GM19395 (cell line): ENCODE data around the gene CWC22.
A peak's percentile ranks its signal among the peaks of the same experiment; 100 is the strongest.
"Not testable (repeated sequence)": the region's sequence is repeated elsewhere in the genome, so short reads cannot be mapped to it uniquely, and the experiment has no call there.

Source experiments
- ATAC-seq: cut with Tn5 transposase; IDR thresholded peaks from one replicate; pipeline ENCODE4 v1.9.1; 2021; ENCODE audit warnings: mild to moderate bottlenecking, moderate library complexity; ENCODE audit not compliant: unreplicated experiment

The CWC22 gene

DNA sequence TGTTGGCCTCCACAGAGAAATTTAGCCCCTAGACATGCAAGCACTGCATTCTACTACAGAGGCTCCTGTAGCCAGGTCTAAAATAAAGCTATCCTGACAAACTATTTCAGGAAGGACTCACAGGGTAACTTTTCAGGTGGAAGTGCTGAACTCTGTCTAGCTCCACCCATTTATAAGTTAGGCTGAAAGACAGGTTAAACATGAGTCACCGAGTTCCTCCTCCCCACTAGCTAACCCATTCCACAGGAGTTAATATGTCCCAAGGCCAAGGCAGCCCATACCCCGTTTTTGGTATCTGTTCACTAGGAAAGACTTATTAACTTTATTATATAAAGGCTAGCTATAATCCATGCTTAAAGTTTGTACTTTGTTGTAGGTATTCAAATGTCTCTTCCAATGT is 3.5 kb downstream of the CWC22 start:
- no peak for ATAC-seq

DNA sequence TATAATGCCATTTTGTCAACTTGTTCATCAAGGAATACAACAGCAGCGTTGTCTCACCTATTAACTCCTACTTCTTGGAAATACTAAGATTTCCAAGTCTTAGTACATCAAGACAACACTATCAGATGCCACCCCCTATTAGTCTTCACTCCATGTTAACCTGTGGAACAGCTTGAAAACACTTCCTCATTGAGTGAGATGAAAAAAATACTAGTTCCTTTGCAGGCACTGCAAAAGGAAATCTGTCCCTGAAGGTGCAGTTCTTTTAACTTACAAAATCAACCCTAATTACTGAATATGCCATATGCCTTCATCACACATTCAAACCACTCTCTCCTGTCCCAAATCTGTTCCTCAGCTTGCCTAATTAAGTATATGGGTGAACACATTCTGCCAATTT is 4.0 kb downstream of the CWC22 start:
- ATAC-seq: no peak

DNA sequence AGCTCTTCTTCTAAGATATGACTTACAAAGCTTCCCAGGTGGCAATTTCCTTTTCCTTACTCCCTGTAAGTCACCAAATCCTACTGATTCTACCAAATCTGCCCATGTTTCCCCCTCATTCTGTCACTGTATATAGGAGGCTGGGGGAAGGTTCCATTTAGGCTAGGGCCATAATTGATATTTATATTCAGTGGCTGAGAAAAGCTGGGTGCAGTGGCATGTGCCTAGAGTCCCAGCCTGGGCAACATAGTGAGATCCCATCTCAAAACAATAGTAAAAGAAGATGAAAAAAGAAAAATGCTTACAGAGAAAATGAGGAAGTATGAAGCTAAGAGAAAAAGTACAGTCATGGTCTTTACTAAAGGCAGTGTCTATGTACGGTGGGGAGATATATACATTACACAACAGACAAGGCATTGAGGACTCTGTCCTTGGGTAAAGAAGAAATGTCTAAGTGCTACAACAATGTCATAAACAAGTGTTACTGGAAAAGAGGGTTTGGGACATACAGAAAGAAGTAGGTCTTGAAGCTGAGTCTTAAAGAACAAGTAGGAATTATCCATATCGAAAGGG is 4.8 kb downstream of the CWC22 start:
- ATAC-seq: no peak

DNA sequence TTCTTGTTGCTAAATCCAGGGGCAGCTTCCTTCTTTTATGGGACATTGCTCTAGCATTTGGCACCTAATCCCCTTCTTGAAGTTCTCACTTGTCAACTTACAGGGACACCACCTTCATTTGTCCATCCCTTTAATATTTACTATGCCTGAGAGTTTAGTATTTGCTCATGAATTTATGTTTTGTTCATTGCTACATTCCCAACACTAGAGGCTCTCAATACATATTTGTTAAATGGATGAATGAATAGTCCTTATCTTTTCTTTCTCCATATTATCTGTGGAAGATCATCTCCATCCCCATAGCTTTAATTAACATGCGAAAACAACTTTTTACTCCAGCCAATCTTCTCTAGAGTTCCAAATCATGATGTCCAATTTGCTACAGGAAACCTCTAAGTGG is 5.4 kb downstream of the CWC22 start:
- no peak for ATAC-seq

DNA sequence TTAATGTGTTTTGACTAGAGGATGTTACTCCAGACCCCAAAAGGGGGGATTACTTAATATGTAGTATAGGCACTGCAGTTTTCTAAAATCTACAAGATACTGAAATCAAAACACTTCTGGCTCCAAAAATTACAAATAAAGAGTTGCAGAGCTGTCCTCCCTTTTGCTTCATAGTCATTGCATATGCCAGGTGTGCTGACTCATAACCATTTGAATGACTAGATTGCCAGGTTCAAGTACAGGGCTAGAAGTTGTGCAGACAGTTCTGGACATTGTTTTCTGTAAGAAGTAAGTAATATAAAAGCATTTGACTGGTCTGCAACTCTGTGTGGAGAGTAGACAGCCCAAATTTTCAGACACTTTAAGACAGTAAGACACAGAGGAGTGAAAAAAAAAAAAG is 6.7 kb downstream of the CWC22 start:
- no peak for ATAC-seq

DNA sequence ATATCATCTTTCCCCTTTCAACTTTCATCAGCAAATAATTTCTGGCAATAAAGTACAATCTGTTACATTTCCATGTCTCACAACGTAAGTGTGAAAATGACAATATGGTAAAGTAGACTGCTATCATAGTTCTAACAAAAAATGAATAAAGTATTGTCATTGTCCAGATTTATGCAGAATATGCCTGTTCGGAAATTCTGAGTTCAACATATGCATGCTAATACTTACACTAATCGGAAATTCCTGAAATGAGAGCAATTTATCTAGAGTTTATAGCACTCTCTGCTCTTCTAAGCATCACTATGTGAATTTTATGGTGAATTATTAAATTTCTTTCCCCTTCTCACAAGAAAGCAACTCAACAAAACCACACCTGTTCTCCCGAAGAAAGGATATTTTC is 8.1 kb downstream of the CWC22 start:
- no peak for ATAC-seq

DNA sequence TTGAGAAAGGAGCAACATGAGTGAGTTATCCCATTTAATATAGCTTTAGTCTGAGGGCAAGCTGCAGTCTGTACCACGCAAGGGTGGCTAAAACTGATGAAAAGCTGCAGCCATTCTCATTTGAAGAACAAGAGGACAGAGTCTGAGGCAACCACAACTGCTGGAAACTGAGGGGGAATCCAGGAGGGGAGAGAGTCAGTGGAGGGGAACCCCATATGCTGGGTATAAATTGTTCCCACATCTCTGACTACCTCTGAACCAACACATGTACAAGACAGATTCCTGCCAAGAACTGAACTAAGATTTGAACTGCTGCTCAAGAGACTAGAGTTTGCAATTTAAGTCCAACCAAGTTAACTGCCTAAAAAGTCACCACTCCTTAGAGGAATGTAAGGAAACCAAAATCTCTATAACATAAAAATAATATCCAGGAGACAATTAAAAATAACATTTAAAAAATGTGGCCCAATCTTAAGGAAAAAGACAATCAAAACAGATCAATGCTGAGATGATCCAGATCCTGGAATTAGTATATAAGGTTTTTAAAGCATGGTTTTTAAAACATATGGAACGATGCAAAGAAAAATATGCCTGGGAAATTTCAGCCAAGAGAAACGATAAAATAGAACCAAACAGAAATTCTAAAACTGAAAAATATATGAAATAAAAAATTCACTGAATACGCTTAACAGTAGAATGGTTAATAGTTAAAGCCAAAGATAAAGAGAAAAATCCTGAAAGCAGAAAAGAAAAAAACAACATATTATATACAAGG is 11.2 kb downstream of the CWC22 start:
- peak; percentile 51 for ATAC-seq

DNA sequence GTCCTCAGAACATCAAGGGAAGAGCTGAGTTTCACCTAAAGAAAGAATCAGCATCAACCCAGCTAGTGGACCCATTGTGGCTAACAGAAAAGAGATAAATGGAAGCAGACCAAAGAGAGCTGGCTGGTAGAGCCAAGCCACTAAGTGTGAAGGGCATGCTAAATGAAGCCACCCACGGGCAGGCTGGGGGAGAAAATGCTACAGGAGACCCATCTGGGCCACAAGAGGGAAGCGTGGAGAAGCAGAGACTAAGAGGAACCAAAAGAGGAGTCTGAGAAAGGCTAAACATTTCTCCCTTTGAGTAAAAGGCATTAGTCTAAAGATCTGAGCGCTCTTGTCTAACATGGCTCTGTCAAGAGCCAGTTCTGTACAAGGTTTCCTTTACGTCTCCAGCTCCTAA is 15.8 kb downstream of the CWC22 start:
- ATAC-seq: peak; percentile 58

DNA sequence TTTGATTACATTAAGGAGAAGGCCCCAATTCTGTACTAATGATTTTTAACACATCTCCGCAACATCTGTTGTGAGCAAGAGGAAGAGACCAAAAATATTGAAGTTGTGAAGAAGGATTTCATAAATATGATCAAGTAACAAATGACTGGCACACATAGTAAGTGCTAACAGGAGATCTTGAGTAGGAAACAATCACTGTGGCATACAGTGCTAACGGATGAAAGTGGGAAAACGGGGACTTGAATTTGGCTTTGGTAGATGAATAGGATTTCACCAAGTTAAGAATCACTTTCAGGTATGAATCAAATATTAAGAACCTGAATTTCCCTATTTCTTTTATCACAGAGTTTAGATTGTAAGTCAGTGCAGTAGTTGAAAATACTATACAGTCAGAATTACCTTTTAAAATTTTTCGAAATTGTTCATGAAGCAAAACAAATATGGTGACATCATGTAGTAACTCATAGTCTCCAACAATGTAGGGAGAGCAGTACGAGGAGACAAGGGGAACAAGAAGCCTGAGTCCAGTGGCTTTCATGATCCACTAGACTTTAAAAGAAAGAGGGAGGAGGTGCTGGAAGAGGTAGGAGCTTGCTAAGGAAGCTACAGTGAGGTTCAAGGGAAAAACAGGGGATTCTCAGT is 16.3 kb downstream of the CWC22 start:
- ATAC-seq: peak; percentile 5

DNA sequence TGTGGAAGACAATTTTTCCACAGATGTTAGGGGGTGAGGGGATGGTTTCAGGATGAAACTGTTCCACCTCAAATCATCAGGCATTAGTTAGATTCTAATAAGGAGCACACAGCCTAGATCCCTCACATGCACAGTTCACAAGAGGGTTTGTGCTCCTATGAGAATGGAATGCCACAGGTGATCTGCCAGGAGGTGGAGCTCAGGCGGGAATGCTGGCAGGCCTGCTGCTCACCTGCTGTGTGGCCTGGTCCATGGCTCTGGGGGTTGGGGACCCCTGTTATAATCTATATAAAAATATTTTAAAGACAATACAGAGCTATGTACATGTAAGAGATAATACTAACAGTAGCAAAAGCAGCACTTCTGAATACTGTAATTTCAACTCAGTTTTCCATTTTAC is 19.2 kb downstream of the CWC22 start:
- ATAC-seq: no peak

DNA sequence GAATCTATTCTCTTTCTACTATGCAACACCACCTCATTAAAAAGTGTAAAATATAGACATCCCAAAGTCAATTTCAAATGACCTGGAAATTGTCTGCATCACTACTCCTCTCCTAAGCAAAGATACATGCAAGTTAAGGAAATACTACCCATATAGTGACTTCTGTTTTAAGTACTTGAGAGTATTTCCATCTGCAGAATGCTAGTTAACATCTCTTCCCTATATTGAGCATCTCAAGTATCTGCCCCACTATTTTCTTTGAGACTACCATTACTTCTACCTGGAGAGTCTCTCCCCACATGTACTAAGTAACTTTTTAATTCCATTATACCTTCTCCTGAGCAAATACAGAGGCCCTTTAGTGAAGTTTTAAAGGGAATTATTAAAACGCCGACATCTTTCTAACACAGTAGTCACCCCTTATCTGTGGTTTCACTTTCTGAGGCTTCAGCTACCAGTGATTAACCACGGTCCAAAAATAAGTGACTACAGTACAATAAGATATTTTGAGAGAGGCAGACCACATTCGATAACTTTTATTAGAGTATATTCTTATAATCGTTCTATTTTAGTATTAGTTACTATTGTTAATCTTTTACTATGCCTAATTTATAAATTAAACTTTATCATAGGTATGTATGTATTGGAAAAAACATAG is 21.8 kb downstream of the CWC22 start:
- peak; percentile 92 for ATAC-seq

DNA sequence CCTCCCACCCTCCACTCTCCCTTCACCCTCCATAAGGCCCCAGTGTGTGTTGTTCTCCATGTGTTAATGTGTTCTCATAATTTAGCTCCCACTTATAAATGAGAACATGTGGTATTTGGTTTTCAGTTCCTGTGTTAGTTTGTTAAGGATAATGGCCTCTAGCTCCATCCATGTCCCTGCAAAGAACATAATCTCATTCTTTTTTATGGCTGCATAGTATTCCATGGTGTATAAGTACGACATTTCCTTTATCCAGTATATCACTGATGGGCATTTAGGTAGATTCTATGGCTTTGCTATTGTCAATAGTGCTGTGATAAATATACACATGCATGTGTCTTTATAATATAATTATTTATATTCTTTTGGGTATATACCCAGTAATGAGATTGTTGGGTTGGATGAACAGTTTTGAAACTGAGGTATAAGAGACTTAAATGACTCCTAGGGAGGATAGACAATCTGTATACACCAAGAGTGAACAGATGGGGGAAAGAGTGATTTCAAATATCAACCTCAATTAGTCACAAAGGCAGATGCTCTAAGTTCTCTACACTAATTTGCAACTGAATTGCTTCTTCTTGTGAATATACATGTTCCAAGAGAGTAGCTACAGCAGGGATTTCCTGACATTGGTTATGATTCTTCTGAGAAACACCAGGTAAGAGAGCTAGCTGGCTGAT is 23.7 kb downstream of the CWC22 start:
- ATAC-seq: no peak

DNA sequence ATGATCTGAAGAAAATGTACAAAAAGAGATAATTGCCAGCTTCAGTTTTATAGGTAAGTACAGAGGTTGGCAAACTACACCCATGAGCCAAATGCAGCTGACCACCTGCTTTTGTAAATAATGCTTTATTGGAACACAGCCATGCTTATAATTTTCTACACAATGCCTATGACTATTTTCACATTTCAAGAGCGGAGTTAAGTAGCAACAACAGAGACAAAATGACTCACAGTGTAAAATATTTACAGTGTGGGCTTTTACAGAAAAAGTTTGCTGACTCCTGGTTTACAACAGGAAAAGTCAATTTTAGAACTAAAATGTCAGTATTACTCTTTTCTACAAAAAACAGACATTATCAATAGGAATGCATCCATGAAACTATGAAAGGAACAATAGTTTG is 26.0 kb downstream of the CWC22 start:
- no peak for ATAC-seq

DNA sequence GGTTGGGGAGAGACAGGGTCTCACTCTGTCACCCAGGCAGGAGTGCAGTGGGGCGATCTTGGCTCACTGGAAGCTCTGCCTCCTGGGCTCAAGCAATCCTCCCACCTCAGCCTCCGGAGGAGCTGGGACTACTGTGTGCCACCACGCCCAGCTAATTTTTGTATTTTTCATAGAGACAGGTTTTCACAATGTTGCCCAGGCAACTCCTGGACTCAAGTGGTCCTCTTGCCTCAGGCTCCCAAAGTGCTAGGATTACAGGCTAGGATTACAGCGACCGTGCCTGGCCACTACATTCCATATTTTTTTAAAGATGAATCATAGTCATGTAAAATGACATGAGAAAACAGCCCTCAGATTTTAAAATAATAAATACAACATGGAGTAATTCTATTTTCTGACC is 32.3 kb downstream of the CWC22 start:
- ATAC-seq: no peak

DNA sequence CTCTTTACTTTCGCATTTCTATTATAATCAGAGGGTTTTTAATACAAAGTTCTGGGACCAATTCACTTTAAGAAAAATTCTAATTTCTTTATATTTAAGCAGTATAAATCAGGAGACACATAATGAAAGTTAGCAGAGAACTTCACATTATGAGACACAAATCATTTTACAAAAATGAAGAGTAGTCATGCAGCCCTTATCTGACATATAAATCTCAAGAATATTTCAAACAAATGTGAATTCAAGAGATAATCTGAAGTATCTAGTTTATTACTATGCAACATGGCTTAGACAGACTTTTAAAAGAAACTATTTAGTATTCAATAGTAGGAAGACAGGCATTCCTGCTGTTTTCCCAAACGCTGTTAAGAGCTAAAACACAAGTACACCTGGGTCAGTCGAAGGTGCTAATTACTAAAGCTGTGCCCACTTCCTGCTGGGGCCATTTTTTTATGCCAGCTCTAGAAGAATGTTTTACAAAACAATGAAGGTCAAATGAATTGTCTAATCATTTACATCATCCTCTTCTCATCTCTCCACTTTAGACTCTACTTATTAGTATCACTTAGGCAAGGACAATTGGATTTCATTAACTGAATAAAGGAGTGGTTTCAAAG is 40.2 kb downstream of the CWC22 start:
- ATAC-seq: no peak

DNA sequence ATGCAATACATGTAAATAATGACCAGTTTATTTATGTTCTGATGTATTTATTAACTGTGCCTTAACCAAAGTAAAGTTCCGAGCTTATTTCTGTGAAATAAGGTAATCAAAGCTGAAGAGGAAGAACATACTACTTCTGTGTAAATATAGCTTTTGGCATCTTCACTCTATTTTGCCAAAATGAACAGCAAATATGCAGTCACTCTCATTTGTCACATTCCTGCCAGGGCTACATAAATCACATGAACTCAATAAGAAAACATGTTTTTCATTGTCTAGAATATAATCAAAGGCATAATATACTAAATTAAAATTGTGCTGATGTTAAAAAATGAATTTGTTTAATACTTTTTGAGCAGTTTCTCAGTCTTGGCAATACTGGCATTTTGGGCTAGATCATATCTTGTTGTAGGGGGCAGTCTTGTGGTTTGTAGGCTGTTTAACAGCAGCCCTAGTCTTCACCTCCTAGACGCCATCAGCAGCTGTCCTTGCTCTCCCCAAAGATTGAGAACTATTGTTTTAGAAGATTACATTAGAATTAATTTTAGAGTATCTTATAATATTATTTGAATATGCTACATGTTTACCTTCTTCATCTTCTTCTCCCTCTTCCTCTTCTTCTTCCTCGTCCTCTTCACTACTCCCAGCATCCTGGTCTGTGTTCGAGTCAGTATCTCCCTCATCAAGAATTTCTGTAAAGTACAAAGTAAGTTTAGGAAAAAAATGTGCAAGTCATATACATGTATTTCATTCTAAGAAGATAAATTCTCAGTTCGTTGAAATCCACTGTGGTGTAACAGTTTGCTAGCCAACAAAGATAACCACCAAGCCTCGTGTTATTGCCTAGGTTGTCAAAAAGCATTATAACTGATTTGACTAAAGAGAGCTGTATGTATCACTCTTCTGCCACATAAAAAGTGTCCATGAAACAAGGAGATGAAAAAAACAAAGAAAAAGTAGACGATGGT is 41.5 kb downstream of the CWC22 start:
- ATAC-seq: no peak

DNA sequence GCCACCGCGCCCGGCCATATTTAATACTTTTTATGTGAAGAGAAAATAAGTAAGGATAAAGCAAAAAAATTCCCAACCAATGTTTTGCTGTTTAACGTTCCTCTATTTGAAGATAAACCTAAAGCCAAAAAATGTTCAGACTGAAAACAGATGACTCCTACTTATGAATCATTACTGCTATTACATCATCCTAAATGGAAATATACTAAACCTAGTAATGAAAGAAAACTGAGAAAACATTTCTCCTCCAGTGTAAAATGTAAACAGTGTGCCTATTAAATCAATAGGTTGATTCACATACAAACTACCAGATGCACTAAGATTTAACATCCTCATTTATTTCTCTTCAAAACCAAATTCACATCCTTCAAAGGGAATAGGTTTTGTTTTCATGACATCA is 43.5 kb downstream of the CWC22 start:
- ATAC-seq: no peak

DNA sequence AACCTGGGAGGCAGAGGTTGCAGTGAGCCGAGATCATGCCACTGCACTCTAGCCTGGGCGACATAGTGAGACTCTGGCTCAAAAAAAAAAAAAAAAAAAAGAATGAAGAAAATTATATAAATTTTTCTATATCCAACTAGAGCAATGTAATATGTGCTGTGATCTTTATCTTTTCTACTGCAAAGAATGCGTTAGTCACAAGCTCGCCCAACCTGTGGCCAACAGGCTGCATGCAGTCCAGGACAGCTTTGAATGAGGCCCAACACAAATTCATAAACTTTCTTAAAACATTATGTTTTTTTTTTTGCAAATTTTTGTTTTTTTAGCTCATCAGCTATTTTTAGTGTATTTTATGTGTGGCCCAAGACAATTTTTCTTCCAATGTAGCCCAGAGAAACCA is 48.8 kb downstream of the CWC22 start:
- not testable (repeated sequence) for ATAC-seq

DNA sequence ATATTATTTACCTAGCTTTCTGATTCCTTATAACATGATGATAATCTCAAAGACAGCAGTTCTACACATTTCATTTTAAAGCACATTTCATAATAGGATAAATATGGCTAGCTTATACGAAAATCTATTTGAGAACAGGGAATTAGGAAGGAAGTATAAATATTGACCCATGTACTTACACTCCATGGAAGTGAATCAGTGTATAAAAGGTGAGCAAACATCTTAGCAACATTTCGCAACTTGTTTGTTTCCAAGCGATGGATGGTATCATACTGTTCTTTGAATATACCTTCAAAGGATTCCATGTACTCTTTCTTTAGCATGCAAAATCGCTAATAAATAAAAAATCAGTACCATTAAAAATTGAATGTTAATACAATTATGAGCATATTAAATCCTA is 53.1 kb downstream of the CWC22 start:
- ATAC-seq: no peak

DNA sequence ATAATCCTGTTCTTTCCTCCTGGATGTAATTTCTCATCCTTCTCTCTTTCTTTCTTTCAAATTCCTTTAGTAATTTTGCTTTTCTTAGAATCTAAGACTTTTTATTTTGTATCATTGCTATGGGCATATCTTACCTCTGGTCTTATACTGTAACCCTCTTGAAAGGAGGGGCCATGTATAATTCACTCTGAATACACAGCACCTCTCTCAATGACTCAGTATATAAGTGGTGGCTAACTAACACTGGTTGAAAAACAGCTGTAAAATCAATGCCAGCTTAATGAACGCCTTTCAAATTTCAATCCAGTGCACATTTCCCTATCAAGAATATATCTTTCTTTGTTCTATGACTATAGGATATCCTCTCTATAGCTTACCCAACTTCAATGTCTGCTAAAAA is 53.7 kb downstream of the CWC22 start:
- ATAC-seq: no peak
